Spinal cord (tissue), 10 donors: ENCODE data around the gene KRTAP21-3. TPM values are rescaled to one million over a fixed set of nuclear protein-coding genes. Genes with fewer than 3 reads are reported as not detected.

ENCODE experiments used
- DNase-seq, 6 donors: peaks; one replicate each; pipeline versions ENCODE4 v3.0.0 to v3.0.0-alpha.2; 2013 to 2015; ENCODE audit warnings: low spot score in 6 of 6, low read depth in 4 of 6
- H3K27ac ChIP-seq: one replicate; pipeline ENCODE4 v1.5.1; 2013; ENCODE audit warnings: low read depth, low read length, control low read depth
- H3K27me3 ChIP-seq: one replicate; pipeline ENCODE4 v1.6.1; 2013; ENCODE audit warnings: low read length; ENCODE audit not compliant: control insufficient read depth, insufficient read depth
- H3K36me3 ChIP-seq: one replicate; pipeline ENCODE4 v1.6.1; 2013; ENCODE audit warnings: low read length; ENCODE audit not compliant: control insufficient read depth, insufficient read depth
- H3K4me1 ChIP-seq: one replicate; pipeline ENCODE4 v1.6.1; 2013; ENCODE audit warnings: low read length; ENCODE audit not compliant: control insufficient read depth, insufficient read depth
- H3K4me3 ChIP-seq: one replicate; pipeline ENCODE4 v1.5.1; 2013; ENCODE audit warnings: low read depth, low read length, control low read depth
- H3K9me3 ChIP-seq: one replicate; pipeline ENCODE4 v1.6.1; 2013; ENCODE audit warnings: low read length; ENCODE audit not compliant: control insufficient read depth, insufficient read depth
- WGBS: methylation state at CpG from one replicate; pipeline ENCODE4 v1.1.5; 2013; ENCODE audit warnings: missing lambda C conversion rate; ENCODE audit not compliant: insufficient coverage; 5-methylcytosine and 5-hydroxymethylcytosine counted together
- polyA plus RNA-seq, 2 donors: library from polyadenylated mRNA; unstranded; fragments of 120-200 nt; gene quantifications; one replicate each; pipeline ENCODE4 v1.2.1, GENCODE V29; 2013; ENCODE audit not compliant: insufficient read length in 2 of 2
- total RNA-seq, 2 donors: library from RNA; depleted of rRNA in 1 of 2; stranded (reverse); fragments of 120-200 nt in 1 of 2; fragments of >200 nt in 1 of 2; gene quantifications; one replicate each; pipeline versions ENCODE4 v1.2.3 to v1.2.4, GENCODE V29; 2013 to 2014
- donor health status: healthy.

Gene KRTAP21-3
- total and polyA plus RNA-seq, 4 donors, result not detected

GRCh38 chr21:30714946-30715345 is 3.6 kb downstream of the KRTAP21-3 start:
- no peaks in the 10 kb centered on the region for H3K27me3 ChIP-seq
- peaks cover 2% of the 10 kb centered on the region for H3K9me3 ChIP-seq
- no peak overlapping the region for H3K27ac ChIP-seq
- no peak overlapping the region for H3K4me3 ChIP-seq
- no peaks in the 10 kb centered on the region for H3K4me1 ChIP-seq
- no CpG with 5 or more reads among the region's 2 CpGs for WGBS
- H3K36me3 ChIP-seq, result no peaks in the 10 kb centered on the region
- no peak for DNase-seq

GRCh38 chr21:30714456-30714855 is 4.1 kb downstream of the KRTAP21-3 start:
- H3K36me3 ChIP-seq, result no peaks in the 10 kb centered on the region
- WGBS, result no CpG with 5 or more reads among the region's 3 CpGs

GRCh38 chr21:30713766-30714165 is 4.8 kb downstream of the KRTAP21-3 start:
- no peaks in the 10 kb centered on the region for H3K36me3 ChIP-seq
- whole genome bisulfite sequencing, result no CpG with 5 or more reads among the region's 3 CpGs
- H3K4me3 ChIP-seq, result no peak overlapping the region
- peaks cover 2% of the 10 kb centered on the region for H3K9me3 ChIP-seq
- no peaks in the 10 kb centered on the region for H3K27me3 ChIP-seq
- H3K27ac ChIP-seq, result no peak overlapping the region
- no peak for DNase-seq
- no peaks in the 10 kb centered on the region for H3K4me1 ChIP-seq

More at GRCh38 chr21:30714456-30714855, 4.1 kb downstream of the KRTAP21-3 start:
- H3K27ac ChIP-seq, result no peak overlapping the region
- H3K4me1 ChIP-seq, result no peaks in the 10 kb centered on the region
- H3K27me3 ChIP-seq, result no peaks in the 10 kb centered on the region
- H3K4me3 ChIP-seq, result no peak overlapping the region
- no peak for DNase-seq
- peaks cover 2% of the 10 kb centered on the region for H3K9me3 ChIP-seq

GRCh38 chr21:30710499-30710898 is 8.1 kb downstream of the KRTAP21-3 start:
- Histone ChIP-seq H3K27me3 (no peaks in the 10 kb centered on the region), H3K4me3 (no peak overlapping the region), H3K9me3 (peaks cover 2% of the 10 kb centered on the region), H3K4me1 (no peaks in the 10 kb centered on the region), H3K36me3 (no peaks in the 10 kb centered on the region), H3K27ac (no peak overlapping the region)
- no peak for DNase-seq
- 60% methylated on average over 3 of the region's 3 CpGs for WGBS

GRCh38 chr21:30707409-30707808 is 11.2 kb downstream of the KRTAP21-3 start:
- H3K36me3 ChIP-seq, result no peaks in the 10 kb centered on the region
- no peaks in the 10 kb centered on the region for H3K4me1 ChIP-seq

GRCh38 chr21:30695956-30696355 is 22.6 kb downstream of the KRTAP21-3 start:
- Histone ChIP-seq H3K27me3 (no peaks in the 10 kb centered on the region), H3K4me1 (no peaks in the 10 kb centered on the region), H3K36me3 (no peaks in the 10 kb centered on the region), H3K27ac (no peak overlapping the region), H3K4me3 (no peak overlapping the region), H3K9me3 (peaks cover 5% of the 10 kb centered on the region)
- DNase-seq, result no peak
- no CpG with 5 or more reads among the region's 1 CpG for WGBS

More at GRCh38 chr21:30707409-30707808, 11.2 kb downstream of the KRTAP21-3 start:
- H3K9me3 ChIP-seq, result peaks cover 2% of the 10 kb centered on the region
- no peak for DNase-seq
- H3K4me3 ChIP-seq, result no peak overlapping the region
- H3K27me3 ChIP-seq, result no peaks in the 10 kb centered on the region
- H3K27ac ChIP-seq, result no peak overlapping the region

- H3K27me3 ChIP-seq, result no peaks in the 10 kb centered on the region
- peaks cover 5% of the 10 kb centered on the region for H3K9me3 ChIP-seq
- 76% methylated on average over 6 of the region's 7 CpGs for WGBS
- DNase-seq, result no peak
- no peaks in the 10 kb centered on the region for H3K4me1 ChIP-seq
- H3K36me3 ChIP-seq, result no peaks in the 10 kb centered on the region
- H3K4me3 ChIP-seq, result no peak overlapping the region
- no peak overlapping the region for H3K27ac ChIP-seq
Observed at GRCh38 chr21:30689822-30690221, 28.8 kb downstream of the KRTAP21-3 start.

- Histone ChIP-seq H3K4me3 (no peak overlapping the region), H3K27me3 (no peaks in the 10 kb centered on the region), H3K36me3 (no peaks in the 10 kb centered on the region), H3K4me1 (no peaks in the 10 kb centered on the region), H3K27ac (no peak overlapping the region), H3K9me3 (no peaks in the 10 kb centered on the region)
- DNase-seq, result no peak
- 86% methylated on average over 4 of the region's 6 CpGs for WGBS
Observed at GRCh38 chr21:30684506-30684905, 34.1 kb downstream of the KRTAP21-3 start.

- H3K36me3 ChIP-seq, result no peaks in the 10 kb centered on the region
- H3K27ac ChIP-seq, result no peak overlapping the region
- no CpG with 5 or more reads among the region's 1 CpG for WGBS
- no peaks in the 10 kb centered on the region for H3K9me3 ChIP-seq
- DNase-seq, result no peak
- H3K27me3 ChIP-seq, result no peaks in the 10 kb centered on the region
- no peak overlapping the region for H3K4me3 ChIP-seq
- no peaks in the 10 kb centered on the region for H3K4me1 ChIP-seq
Observed at GRCh38 chr21:30680586-30680985, 38.0 kb downstream of the KRTAP21-3 start.

GRCh38 chr21:30676737-30677136 is 41.8 kb downstream of the KRTAP21-3 start:
- Histone ChIP-seq H3K9me3 (no peaks in the 10 kb centered on the region), H3K4me1 (no peaks in the 10 kb centered on the region), H3K4me3 (no peak overlapping the region), H3K27me3 (no peaks in the 10 kb centered on the region), H3K27ac (no peak overlapping the region), H3K36me3 (no peaks in the 10 kb centered on the region)
- DNase-seq, result no peak
